K562 (cell line): Measurements from ENCODE around the gene DNAI7. TPM values are rescaled to one million over a fixed set of nuclear protein-coding genes. Genes with fewer than 3 reads are reported as not detected.
A peak's percentile ranks its signal among the peaks of the same experiment; 100 is the strongest.

Source experiments
- ATAC-seq: fragments of 200-7000 bp; cut with Tn5 transposase; 3 replicates; pipeline ENCODE4 v1.9.1; 2020; ENCODE audit warnings: moderate library complexity
- BruUV-seq: library from RNA; stranded (reverse); fragments of 400-500 nt; replicated peaks from 2 replicates; lab custom pipeline; 2021; lab: Mats Ljungman, UMichigan
- CTCF ChIA-PET: fragments of 300-600 bp; formaldehyde crosslinking; extraction: SDS; loops from one replicate; lab custom pipeline; 2021; ENCODE audit warnings: low intra/inter-chr PET ratio; lab: Yijun Ruan, JAX
- POLR2A ChIA-PET: fragments of 300-600, 350-650 bp; sonication (Branson Sonifier 250); formaldehyde crosslinking; extraction: SDS; loops from one replicate; lab custom pipeline; 2021; ENCODE audit warnings: antibody characterized with exemption, inconsistent platforms; lab: Yijun Ruan, JAX
- DNase-seq, 4 experiments: peaks; one replicate each; pipeline versions ENCODE4 v3.0.0 to v3.0.0-alpha.2; 2011 to 2018; ENCODE audit warnings: low spot score in 3 of 4, mixed read lengths in 3 of 4; ENCODE audit errors: extremely low read depth in 1 of 4
- FAIRE-seq: peaks from 2 replicates; lab custom pipeline; 2011; peaks lifted over from hg19 to GRCh38; lab: Jason Lieb, UNC
- H2AFZ ChIP-seq: 2 replicates; pipeline ENCODE4 v1.6.0; 2011; ENCODE audit warnings: low read depth, low read length, control low read depth, inconsistent platforms
- H3K27ac ChIP-seq: fragments of 200-600 bp; 3 replicates; pipeline ENCODE4 v1.8.0; 2011; ENCODE audit warnings: low read depth, mild to moderate bottlenecking, control low read depth, inconsistent platforms, low read length, moderate library complexity, mixed read lengths; ENCODE audit errors: extremely low read depth
- H3K27me3 ChIP-seq, 2 experiments: fragments of 300-600 bp in 1 of 2; 2 replicates in 1 of 2; 3 replicates in 1 of 2; pipeline versions ENCODE4 v1.6.0 to v1.8.0; 2011; ENCODE audit warnings: inconsistent platforms in 2 of 2, low read length in 2 of 2, mild to moderate bottlenecking in 1 of 2, mixed read lengths in 1 of 2, moderate library complexity in 1 of 2; ENCODE audit not compliant: control insufficient read depth in 2 of 2, insufficient read depth in 2 of 2
- H3K36me3 ChIP-seq: fragments of 300-600 bp; 3 replicates; pipeline ENCODE4 v1.8.0; 2011; ENCODE audit warnings: mild to moderate bottlenecking, low read length, inconsistent platforms; ENCODE audit not compliant: control insufficient read depth, insufficient read depth
- H3K4me1 ChIP-seq, 2 experiments: fragments of 200-600 bp in 1 of 2; replicated peaks in 1 of 2; 2 replicates in 1 of 2; 3 replicates in 1 of 2; pipeline versions ENCODE4 v1.5.1 to v1.8.0; 2011; ENCODE audit warnings: inconsistent platforms in 2 of 2, low read length in 2 of 2, mild to moderate bottlenecking in 1 of 2, mixed read lengths in 1 of 2, moderate library complexity in 1 of 2; ENCODE audit not compliant: control insufficient read depth in 2 of 2, insufficient read depth in 2 of 2
- H3K4me2 ChIP-seq: 2 replicates; pipeline ENCODE4 v1.6.1; 2011; ENCODE audit warnings: low read length, control low read depth, inconsistent platforms, mixed read lengths; ENCODE audit not compliant: insufficient read depth
- H3K4me3 ChIP-seq: fragments of 200-600 bp; sonication (generic), shearing (Covaris generic); 2 replicates; pipeline ENCODE4 v1.5.1; 2016; ENCODE audit warnings: control low read depth, inconsistent platforms
- H3K79me2 ChIP-seq: fragments of 200-600 bp; 3 replicates; pipeline ENCODE4 v1.8.0; 2011; ENCODE audit warnings: low read length, inconsistent platforms; ENCODE audit not compliant: control insufficient read depth, insufficient read depth
- H3K9ac ChIP-seq, 2 experiments: 2 replicates each; pipeline versions ENCODE4 v1.6.0 to v1.6.1; 2011; ENCODE audit warnings: low read depth in 2 of 2, low read length in 2 of 2, control low read depth in 1 of 2, inconsistent platforms in 1 of 2, mild to moderate bottlenecking in 1 of 2, mixed read lengths in 1 of 2; ENCODE audit not compliant: insufficient read depth in 1 of 2
- H3K9me1 ChIP-seq: one replicate; pipeline ENCODE4 v1.6.0; 2011; ENCODE audit warnings: inconsistent platforms, mild to moderate bottlenecking, low read length, moderate library complexity; ENCODE audit not compliant: control insufficient read depth, insufficient read depth
- H3K9me3 ChIP-seq: replicated peaks from 2 replicates; pipeline ENCODE4 v1.5.1; 2011; ENCODE audit warnings: low read depth, low read length, inconsistent platforms; ENCODE audit not compliant: control insufficient read depth, insufficient read depth
- H4K20me1 ChIP-seq: replicated peaks from 2 replicates; pipeline ENCODE4 v1.6.1; 2011; ENCODE audit warnings: low read length, inconsistent platforms, mixed read lengths; ENCODE audit not compliant: control insufficient read depth, insufficient read depth
- BRD4 ChIP-seq: fragments of 200-600 bp; sonication (generic); IDR thresholded peaks from 2 replicates; pipeline ENCODE4 v1.6.1; 2017; ENCODE audit warnings: inconsistent platforms
- CC2D1A ChIP-seq: fragments of 450-650 bp; IDR thresholded peaks from 2 replicates; pipeline ENCODE4 v1.6.1; 2017; ENCODE audit warnings: mild to moderate bottlenecking
- HNRNPLL ChIP-seq: fragments of 200-400 bp; formaldehyde crosslinking; IDR thresholded peaks from 2 replicates; pipeline ENCODE4 v1.6.1; 2017; ENCODE audit warnings: low read length, low read depth, mild to moderate bottlenecking; ENCODE audit not compliant: poor library complexity, severe bottlenecking
- KDM5B ChIP-seq: fragments of 200-600 bp; sonication (generic); IDR thresholded peaks from 2 replicates; pipeline ENCODE4 v1.6.1; 2012; ENCODE audit warnings: low read depth, mild to moderate bottlenecking, moderate library complexity, low read length, control low read depth, inconsistent platforms; ENCODE audit not compliant: insufficient replicate concordance
- MXI1 ChIP-seq: IDR thresholded peaks from 2 replicates; pipeline ENCODE4 v1.6.1; 2011; ENCODE audit warnings: low read depth, mild to moderate bottlenecking, improper control_type of control experiment, low read length
- NFIC ChIP-seq: fragments of 450-650 bp; IDR thresholded peaks from 2 replicates; pipeline ENCODE4 v1.6.1; 2017; ENCODE audit warnings: mild to moderate bottlenecking, inconsistent platforms
- NUFIP1 ChIP-seq: fragments of 450-650 bp; IDR thresholded peaks from 2 replicates; pipeline ENCODE4 v1.6.1; 2018; ENCODE audit not compliant: partially characterized antibody
- ZNF347 ChIP-seq: fragments of 450-650 bp; formaldehyde crosslinking; IDR thresholded peaks from 2 replicates; pipeline ENCODE4 v1.4.0; 2020; ENCODE audit warnings: low read depth, mild to moderate bottlenecking, moderate library complexity
- ZNF77 ChIP-seq: fragments of 250-450 bp; sonication (Bioruptor Pico); IDR thresholded peaks from 2 replicates; pipeline ENCODE4 v1.5.0; 2020
- WGBS: fragments of 100-300 bp; shearing (Covaris generic); methylation state at CpG from one replicate; pipeline ENCODE4 v1.1.6; 2016; ENCODE audit warnings: low coverage, mixed read lengths; ENCODE audit not compliant: insufficient coverage; ENCODE audit errors: missing lambda C conversion rate; 5-methylcytosine and 5-hydroxymethylcytosine counted together
- in situ Hi-C: fragments of 300-500 bp; cut with MboI; formaldehyde crosslinking; loops from 4 replicates; pipeline ENCODE4 v1.15.0; 2018; ENCODE audit warnings: inconsistent platforms, mixed read lengths
- intact Hi-C: fragments of 100-400 bp; cut with micrococcal nuclease; formaldehyde crosslinking; loops from 2 replicates; pipeline ENCODE4 v1.14.2; 2022
- polyA plus RNA-seq, 8 experiments: library from polyadenylated mRNA; depleted of rRNA in 4 of 8; stranded (reverse) in 5 of 8; unstranded in 3 of 8; fragments of >200 nt; fragmentation: Nextera tagmentation in 2 of 8; fragmentation: Illumina TruSeq in 1 of 8; extraction: Ambion mirVana in 2 of 8; extraction: Trizol in 1 of 8; gene quantifications; 2 replicates each; pipeline versions ENCODE4 v1.2.1 to v1.2.3, GENCODE V29; 2011 to 2014; ENCODE audit warnings: inconsistent platforms in 1 of 8, missing spikeins in 1 of 8
- total RNA-seq, 7 experiments: library from RNA; depleted of rRNA in 6 of 7; stranded (reverse); fragments of >200 nt in 6 of 7; fragmentation: Illumina TruSeq in 2 of 7; extraction: Trizol in 2 of 7; gene quantifications; 2 replicates each; pipeline versions ENCODE4 v1.2.1 to v1.2.3, GENCODE V29; 2011 to 2021; ENCODE audit warnings: low replicate concordance in 1 of 7
- TF ChIP-seq, protein P1 (sequence below): sonication (generic); formaldehyde crosslinking; IDR thresholded peaks from 2 replicates; pipeline ENCODE4 v1.8.0; 2022; ENCODE audit warnings: mild to moderate bottlenecking, missing genetic modification reagents

DNAI7 gene
- total and polyA plus RNA-seq, 9 of the 15 experiments (the other 6 are each of a cell fraction or from before 2014, with no cell fraction given) = 0.06 to 0.76 (median 0.17) TPM; not detected in 1

GRCh38 chr12:25194214-25194613 is 746 bp downstream of the DNAI7 start:
- Histone ChIP-seq H3K9me3 (no peaks in the 10 kb centered on the region), H2AFZ (peak overlapping the region; percentile 85), H3K27ac (no peak overlapping the region), H3K4me1 (peaks cover 0 to 3% of the 10 kb centered on the region in 2 experiments; a peak in 1 of 5 replicates), H3K9me1 (no peaks in the 10 kb centered on the region), H3K79me2 (peaks cover 16% of the 10 kb centered on the region), H3K27me3 (no peaks in the 10 kb centered on the region), H4K20me1 (no peaks in the 10 kb centered on the region), H3K9ac (no peak overlapping the region), H3K36me3 (peaks cover 4% of the 10 kb centered on the region; the same call in 1 of the 3 replicates), H3K4me2 (peak overlapping the region; percentile 91), H3K4me3 (0 out of 2 replicates have a peak overlapping the region, but pooled peaks have one; percentile 72)
- DNase-seq = no peak
- CTCF ChIA-PET = no interaction called here
- intact Hi-C loops (no loop called here), in situ Hi-C loops (no loop called here)
- WGBS = 17% methylated on average over 1 of the region's 1 CpG
- ATAC-seq = no peak
- 0 out of 2 replicates have a peak, but pooled peaks have one; percentile 8 for TF ChIP-seq NFIC
- TF ChIP-seq NUFIP1 = no peak
- FAIRE-seq = peak; percentile 26
- POLR2A ChIA-PET = interaction anchor here (0.7 to 1.6 kb wide), 5 partner anchors 18 to 247 kb away, joined by 3 to 4 read pairs (median 3); no protein-coding TSS in a partner anchor
- no TSS peak for BruUV-seq

- WGBS = 88% methylated on average over 6 of the region's 6 CpGs
- Histone ChIP-seq H3K27me3 (no peaks in the 10 kb centered on the region), H3K9me1 (no peaks in the 10 kb centered on the region), H3K79me2 (peaks cover 6% of the 10 kb centered on the region), H3K9me3 (no peaks in the 10 kb centered on the region), H3K9ac (no peak overlapping the region), H3K4me3 (no peak overlapping the region), H3K36me3 (no peaks in the 10 kb centered on the region), H3K4me1 (no peaks in the 10 kb centered on the region), H4K20me1 (no peaks in the 10 kb centered on the region), H3K27ac (no peak overlapping the region), H3K4me2 (no peak overlapping the region), H2AFZ (no peak overlapping the region)
- ChIA-PET CTCF (no interaction called here), POLR2A (interaction anchor here (0.6 to 1.5 kb wide), 2 partner anchors 12 to 77 kb away, joined by 3 read pairs; no protein-coding TSS in a partner anchor)
- in situ Hi-C loops (no loop called here), intact Hi-C loops (no loop called here)
- no peak for FAIRE-seq
- BruUV-seq = no TSS peak
- no peak for ATAC-seq
- DNase-seq = no peak
- TF ChIP-seq, protein P1, sequence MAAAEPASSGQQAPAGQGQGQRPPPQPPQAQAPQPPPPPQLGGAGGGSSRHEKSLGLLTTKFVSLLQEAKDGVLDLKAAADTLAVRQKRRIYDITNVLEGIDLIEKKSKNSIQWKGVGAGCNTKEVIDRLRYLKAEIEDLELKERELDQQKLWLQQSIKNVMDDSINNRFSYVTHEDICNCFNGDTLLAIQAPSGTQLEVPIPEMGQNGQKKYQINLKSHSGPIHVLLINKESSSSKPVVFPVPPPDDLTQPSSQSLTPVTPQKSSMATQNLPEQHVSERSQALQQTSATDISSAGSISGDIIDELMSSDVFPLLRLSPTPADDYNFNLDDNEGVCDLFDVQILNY (CRISPR knock-in tag) = no peak
- TF ChIP-seq KDM5B = no peak
- TF ChIP-seq ZNF77 (CRISPR knock-in tag) = no peak
- no peak for TF ChIP-seq BRD4
- TF ChIP-seq MXI1 = no peak
- no peak for TF ChIP-seq HNRNPLL
- TF ChIP-seq ZNF347 (CRISPR knock-in tag) = no peak
- no peak for TF ChIP-seq CC2D1A
Observed at GRCh38 chr12:25190793-25191192, 4.2 kb downstream of the DNAI7 start.
